ENCODE measurements around the gene ADSS2. TPM values are rescaled to one million over a fixed set of nuclear protein-coding genes. Genes with fewer than 3 reads are reported as not detected.

The ADSS2 gene
- polyA plus RNA-seq, 1 experiment, result 16.1 TPM

DNA sequence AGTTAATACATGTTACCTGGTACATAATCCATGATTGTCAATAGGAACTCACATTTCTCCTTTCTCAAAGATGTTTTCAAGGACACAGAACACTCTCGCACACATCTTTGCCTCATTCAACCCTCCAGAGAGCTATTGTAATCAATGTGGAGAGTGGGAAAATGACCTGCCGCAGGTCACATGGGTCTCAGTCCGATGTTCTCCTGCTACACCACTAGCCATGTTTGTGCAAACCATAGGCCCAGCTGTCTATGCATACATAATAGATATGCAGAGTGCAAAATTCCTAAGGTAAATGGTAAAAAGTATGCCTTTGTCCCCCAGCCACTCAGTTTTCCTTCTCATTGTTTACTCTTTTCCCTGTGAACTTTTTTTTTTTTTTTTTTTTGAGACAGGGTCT lies 89.2 kb downstream of the ADSS2 start:
- H3K36me3 ChIP-seq (ENCODE audit: control insufficient read depth, insufficient read depth, low read length), result no peaks in the 10 kb centered on the region
- no peaks in the 10 kb centered on the region for H3K27me3 ChIP-seq (ENCODE audit: control insufficient read depth, insufficient read depth, low read length)
- ChIA-PET CTCF (interaction anchor here (2.0 to 2.1 kb wide), 2 partner anchors 8 to 11 kb away, joined by 4 to 5 read pairs; no protein-coding TSS in a partner anchor), POLR2A (no interaction called here)
- no peak for TF ChIP-seq CTCF (IDR thresholded peaks at IDR 0.05; ENCODE audit: insufficient read depth, low read depth, low read length)
- H3K4me3 ChIP-seq (ENCODE audit: low read depth, low read length), result no peak overlapping the region
- no peak for DNase-seq (ENCODE audit: low read depth)

DNA sequence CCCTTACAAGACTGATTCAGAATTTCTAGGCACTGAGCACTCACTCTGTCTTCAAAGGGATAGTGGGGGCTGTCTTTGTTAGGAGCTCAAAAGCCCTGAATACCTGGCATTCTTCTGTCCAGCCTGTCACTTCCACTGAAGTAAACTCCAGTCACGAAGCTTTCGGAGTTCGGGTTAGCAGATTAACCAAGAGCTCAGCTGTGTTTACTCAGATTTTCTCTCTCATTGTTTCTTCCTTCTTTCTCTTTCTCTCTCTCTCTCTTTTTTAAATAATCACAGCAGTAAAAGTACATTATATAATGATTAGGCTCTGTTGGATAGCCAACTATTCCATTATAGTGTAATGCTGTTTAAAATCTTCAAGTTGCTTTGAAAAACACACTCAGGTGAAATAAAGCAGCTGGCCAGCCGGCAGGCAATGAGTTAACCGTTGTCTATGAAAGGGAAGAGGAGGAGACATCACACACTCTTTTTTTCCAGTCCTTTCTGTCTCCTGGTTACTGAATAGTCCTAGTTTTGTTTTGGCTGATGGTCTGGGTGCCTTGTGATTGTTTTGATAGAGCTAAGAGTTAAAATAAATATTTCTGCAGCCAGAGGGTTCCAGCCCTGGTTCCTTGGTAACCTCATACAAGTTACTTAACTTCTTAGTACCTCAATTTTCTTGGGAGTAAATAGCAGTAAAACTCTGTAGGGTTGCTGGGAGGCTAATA lies 89.8 kb downstream of the ADSS2 start:
- TF ChIP-seq CTCF (IDR thresholded peaks at IDR 0.05; ENCODE audit: insufficient read depth, low read depth, low read length), result no peak
- Histone ChIP-seq H3K36me3 (ENCODE audit: control insufficient read depth, insufficient read depth, low read length) (no peaks in the 10 kb centered on the region), H3K27me3 (ENCODE audit: control insufficient read depth, insufficient read depth, low read length) (no peaks in the 10 kb centered on the region), H3K4me3 (ENCODE audit: low read depth, low read length) (no peak overlapping the region)
- POLR2A ChIA-PET, result no interaction called here
- DNase-seq (ENCODE audit: low read depth), result peak; percentile 29
- CTCF ChIA-PET, result interaction anchor here (2.0 to 2.1 kb wide), 2 partner anchors 8 to 11 kb away, joined by 4 to 5 read pairs; no protein-coding TSS in a partner anchor

Other genes starting within 250 kb of the ADSS2 start
- gene CATSPERE, start 9.4 kb upstream of the ADSS2 start, polyA plus RNA-seq (2011; rRNA removed), result 0.20 and 0.65 TPM in 2 replicates
- 31.1 and 44.7 TPM in 2 replicates for gene DESI2, start 201.2 kb upstream of the ADSS2 start, polyA plus RNA-seq (2011; rRNA removed)